HEK293 (cell line): ENCODE data around the gene KPNA2.

Experiments used
- CTCF ChIA-PET: fragments of 350-600 bp; formaldehyde crosslinking; extraction: SDS; loops from one replicate; lab custom pipeline; 2021; ENCODE audit warnings: antibody characterized with exemption; lab: Yijun Ruan, JAX
- POLR2A ChIA-PET: fragments of 300-600 bp; formaldehyde crosslinking; extraction: SDS; loops from one replicate; lab custom pipeline; 2020; ENCODE audit warnings: antibody characterized with exemption, inconsistent platforms; lab: Yijun Ruan, JAX
- H3K27ac ChIP-seq: fragments of 200-500 bp; sonication (Bioruptor generic); 2 replicates; pipeline ENCODE4 v1.5.1; 2014; ENCODE audit warnings: low read depth, low read length, control low read depth, inconsistent platforms; ENCODE audit errors: extremely low read depth
- H3K36me3 ChIP-seq, 2 experiments: fragments of 200-500 bp in 1 of 2; sonication (Bioruptor generic) in 1 of 2; 1 replicate in 1 of 2; 2 replicates in 1 of 2; pipeline ENCODE4 v1.5.1; 2014 to 2017; ENCODE audit warnings: inconsistent platforms in 2 of 2, low read length in 2 of 2; ENCODE audit not compliant: control insufficient read depth in 2 of 2, insufficient read depth in 1 of 2
- H3K4me1 ChIP-seq: fragments of 200-500 bp; sonication (Bioruptor generic); 2 replicates; pipeline ENCODE4 v1.5.1; 2014; ENCODE audit warnings: mild to moderate bottlenecking, low read length, inconsistent platforms; ENCODE audit not compliant: control insufficient read depth, insufficient read depth
- H3K4me3 ChIP-seq: 2 replicates; pipeline ENCODE4 v1.5.1; 2011; ENCODE audit warnings: low read depth, mild to moderate bottlenecking, control low read depth, low read length, moderate library complexity
- H3K9me3 ChIP-seq: fragments of 200-500 bp; sonication (Bioruptor generic); 2 replicates; pipeline ENCODE4 v1.5.1; 2014; ENCODE audit warnings: low read depth, low read length, inconsistent platforms; ENCODE audit not compliant: control insufficient read depth, insufficient read depth
- EGR2 ChIP-seq: fragments of 450-650 bp; formaldehyde crosslinking; IDR thresholded peaks from 2 replicates; pipeline ENCODE4 v1.5.1; 2016; ENCODE audit warnings: low read depth, missing biosample characterization, missing genetic modification characterization
- MEIS1 ChIP-seq: sonication (generic); formaldehyde crosslinking; IDR thresholded peaks from 2 replicates; pipeline ENCODE4 v1.8.1; 2022; ENCODE audit warnings: missing genetic modification reagents, mild to moderate bottlenecking, borderline replicate concordance
- SCRT2 ChIP-seq: fragments of 450-650 bp; formaldehyde crosslinking; IDR thresholded peaks from 2 replicates; pipeline ENCODE4 v1.5.1; 2016; ENCODE audit warnings: missing biosample characterization, missing genetic modification characterization
- SETDB1 ChIP-seq: IDR thresholded peaks from one replicate; pipeline ENCODE4 v1.6.1; 2017; ENCODE audit warnings: mild to moderate bottlenecking, low read length, moderate library complexity, mixed read lengths; ENCODE audit not compliant: insufficient read length
- TSHZ1 ChIP-seq: fragments of 450-650 bp; formaldehyde crosslinking; IDR thresholded peaks from 2 replicates; pipeline ENCODE4 v1.5.1; 2016; ENCODE audit warnings: missing biosample characterization, missing genetic modification characterization, borderline replicate concordance
- ZBTB21 ChIP-seq: fragments of 450-650 bp; formaldehyde crosslinking; IDR thresholded peaks from 2 replicates; pipeline ENCODE4 v1.5.1; 2017; ENCODE audit warnings: missing biosample characterization, missing genetic modification characterization
- ZFHX2 ChIP-seq: fragments of 450-650 bp; formaldehyde crosslinking; conservative IDR thresholded peaks from 2 replicates; pipeline ENCODE4 v1.5.1; 2016; ENCODE audit warnings: missing biosample characterization, missing genetic modification characterization
- ZNF138 ChIP-seq: fragments of 450-650 bp; formaldehyde crosslinking; IDR thresholded peaks from 2 replicates; pipeline ENCODE4 v1.5.1; 2016; ENCODE audit warnings: missing biosample characterization, missing genetic modification characterization, borderline replicate concordance
- ZNF140 ChIP-seq: fragments of 450-650 bp; formaldehyde crosslinking; IDR thresholded peaks from 2 replicates; pipeline ENCODE4 v1.5.1; 2016; ENCODE audit warnings: missing biosample characterization, missing genetic modification characterization
- ZNF146 ChIP-seq: fragments of 450-650 bp; formaldehyde crosslinking; IDR thresholded peaks from 2 replicates; pipeline ENCODE4 v1.5.1; 2016; ENCODE audit warnings: missing biosample characterization, missing genetic modification characterization
- ZNF24 ChIP-seq: fragments of 450-650 bp; formaldehyde crosslinking; IDR thresholded peaks from 2 replicates; pipeline ENCODE4 v1.5.1; 2016; ENCODE audit warnings: missing biosample characterization, missing genetic modification characterization
- ZNF248 ChIP-seq: fragments of 450-650 bp; formaldehyde crosslinking; IDR thresholded peaks from 2 replicates; pipeline ENCODE4 v1.5.1; 2017; ENCODE audit warnings: missing biosample characterization, missing genetic modification characterization
- ZNF341 ChIP-seq: fragments of 450-650 bp; formaldehyde crosslinking; IDR thresholded peaks from 2 replicates; pipeline ENCODE4; 2016; ENCODE audit warnings: low read depth, missing biosample characterization, missing genetic modification characterization
- ZNF366 ChIP-seq: fragments of 450-650 bp; formaldehyde crosslinking; conservative IDR thresholded peaks from 2 replicates; pipeline ENCODE4 v1.5.1; 2016; ENCODE audit warnings: missing biosample characterization, missing genetic modification characterization
- ZNF391 ChIP-seq: fragments of 450-650 bp; formaldehyde crosslinking; IDR thresholded peaks from 2 replicates; pipeline ENCODE4 v1.5.1; 2016; ENCODE audit warnings: low read depth, missing biosample characterization, missing genetic modification characterization, borderline replicate concordance
- ZNF433 ChIP-seq: fragments of 450-650 bp; formaldehyde crosslinking; IDR thresholded peaks from 2 replicates; pipeline ENCODE4 v1.5.1; 2016; ENCODE audit warnings: missing biosample characterization, missing genetic modification characterization, low read depth
- ZNF529 ChIP-seq: fragments of 450-650 bp; formaldehyde crosslinking; IDR thresholded peaks from 2 replicates; pipeline ENCODE4 v1.5.1; 2017; ENCODE audit warnings: missing genetic modification characterization, missing biosample characterization; ENCODE audit not compliant: insufficient replicate concordance
- ZNF544 ChIP-seq: fragments of 450-650 bp; formaldehyde crosslinking; IDR thresholded peaks from 2 replicates; pipeline ENCODE4 v1.5.0; 2017; ENCODE audit warnings: missing biosample characterization, missing genetic modification characterization
- ZNF624 ChIP-seq: fragments of 450-650 bp; formaldehyde crosslinking; IDR thresholded peaks from 2 replicates; pipeline ENCODE4 v1.5.1; 2017; ENCODE audit warnings: missing biosample characterization, missing genetic modification characterization
- ZNF629 ChIP-seq: fragments of 450-650 bp; formaldehyde crosslinking; IDR thresholded peaks from 2 replicates; pipeline ENCODE4 v1.5.1; 2017; ENCODE audit warnings: missing biosample characterization, missing genetic modification characterization
- ZNF660 ChIP-seq: fragments of 450-650 bp; IDR thresholded peaks from 2 replicates; pipeline ENCODE4 v1.5.1; 2018; ENCODE audit warnings: missing biosample characterization, mild to moderate bottlenecking, missing genetic modification characterization
- ZNF785 ChIP-seq: fragments of 450-650 bp; formaldehyde crosslinking; IDR thresholded peaks from 2 replicates; pipeline ENCODE4 v1.5.1; 2016; ENCODE audit warnings: missing biosample characterization, missing genetic modification characterization
- ZXDB ChIP-seq: fragments of 450-650 bp; formaldehyde crosslinking; IDR thresholded peaks from 2 replicates; pipeline ENCODE4 v1.5.1; 2016; ENCODE audit warnings: missing biosample characterization, missing genetic modification characterization

The KPNA2 gene

GRCh38 chr17:68087851-68088250, 52.3 kb downstream of the KPNA2 start:
- Histone ChIP-seq H3K9me3 (no peaks in the 10 kb centered on the region), H3K27ac (no peak overlapping the region), H3K36me3 (no peaks in the 10 kb centered on the region), H3K4me3 (no peak overlapping the region), H3K4me1 (no peaks in the 10 kb centered on the region; the same call in 1 of the 2 replicates)
- POLR2A ChIA-PET = no interaction called here
- CTCF ChIA-PET = interaction anchor here (0.7 kb wide), 1 partner anchor 68 kb away, joined by 3 read pairs; no protein-coding TSS in a partner anchor
- TF ChIP-seq ZNF140 (tag by site-specific recombination) (no peak), ZXDB (tag by site-specific recombination) (no peak), ZNF24 (tag by site-specific recombination) (no peak), ZNF433 (tag by site-specific recombination) (no peak), SETDB1 (no peak), MEIS1 (CRISPR knock-in tag) (no peak), ZNF248 (tag by site-specific recombination) (no peak), SCRT2 (no peak), EGR2 (tag by site-specific recombination) (no peak), ZBTB21 (tag by site-specific recombination) (no peak), TSHZ1 (tag by site-specific recombination) (no peak), ZNF544 (tag by site-specific recombination) (no peak), ZNF138 (no peak)

GRCh38 chr17:68089881-68090280, 54.3 kb downstream of the KPNA2 start:
- Histone ChIP-seq H3K27ac (no peak overlapping the region), H3K36me3 (no peaks in the 10 kb centered on the region), H3K9me3 (no peaks in the 10 kb centered on the region), H3K4me3 (no peak overlapping the region), H3K4me1 (no peaks in the 10 kb centered on the region; the same call in 1 of the 2 replicates)
- POLR2A ChIA-PET = no interaction called here
- TF ChIP-seq ZNF660 (tag by site-specific recombination) = 0 out of 2 replicates have a peak, but pooled peaks have one; percentile 29
- peak; percentile 89 for TF ChIP-seq ZNF341 (tag by site-specific recombination)
- TF ChIP-seq ZFHX2 (tag by site-specific recombination) = peak; percentile 42; the same call in 1 of the 2 replicates
- no peak for TF ChIP-seq ZNF391 (tag by site-specific recombination)
- TF ChIP-seq ZNF366 (tag by site-specific recombination) = peak; percentile 79
- no peak for TF ChIP-seq ZNF529
- TF ChIP-seq ZNF629 = peak; percentile 45; the same call in 1 of the 2 replicates
- no peak for TF ChIP-seq ZNF624 (tag by site-specific recombination)
- no peak for TF ChIP-seq ZNF785 (tag by site-specific recombination)
- no peak for TF ChIP-seq ZNF146
- CTCF ChIA-PET = no interaction called here
